ENCODE measurements around the gene XRCC4.

DNA sequence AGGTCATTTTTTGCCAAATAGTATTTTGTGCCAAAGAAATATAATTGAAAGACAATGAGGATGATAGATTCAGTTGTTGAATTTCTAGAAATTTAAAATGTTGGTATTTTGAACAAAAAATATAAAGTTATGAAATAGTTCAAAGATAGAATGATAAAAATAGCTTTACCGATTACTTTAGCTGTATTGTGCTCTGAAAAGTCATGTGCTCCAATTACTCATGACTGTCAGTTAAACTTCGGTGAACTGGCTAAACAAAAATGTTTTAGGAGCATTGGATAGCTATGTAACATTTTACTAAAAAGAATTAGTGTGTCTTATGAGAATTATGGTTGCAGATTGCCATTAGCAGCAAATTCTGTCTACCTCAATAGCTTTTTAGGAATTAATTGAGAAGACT is 216.9 kb downstream of the XRCC4 start:
- TF ChIP-seq TCF12 (IDR thresholded peaks at IDR 0.05) (no peak), FOSL2 (IDR thresholded peaks at IDR 0.05; ENCODE audit: borderline replicate concordance, low read depth) (no peak), SIN3A (IDR thresholded peaks at IDR 0.05; ENCODE audit: borderline replicate concordance, low read depth, low read length) (no peak), FOXJ3 (CRISPR knock-in tag; IDR thresholded peaks at IDR 0.05) (no peak), RAD21 (IDR thresholded peaks at IDR 0.05; ENCODE audit: low read length) (no peak), EZH2phosphoT487 (IDR thresholded peaks at IDR 0.05; ENCODE audit: borderline replicate concordance, low read depth) (no peak), EP300 (IDR thresholded peaks at IDR 0.05; ENCODE audit: borderline replicate concordance in 1 of 2, low read depth in 1 of 2, low read length in 1 of 2) (no peak), CHD2 (IDR thresholded peaks at IDR 0.05; ENCODE audit: low read length, partially characterized antibody) (no peak), RXRA (IDR thresholded peaks at IDR 0.05; ENCODE audit: borderline replicate concordance, low read depth) (no peak)
- TF ChIP-seq, protein P1, sequence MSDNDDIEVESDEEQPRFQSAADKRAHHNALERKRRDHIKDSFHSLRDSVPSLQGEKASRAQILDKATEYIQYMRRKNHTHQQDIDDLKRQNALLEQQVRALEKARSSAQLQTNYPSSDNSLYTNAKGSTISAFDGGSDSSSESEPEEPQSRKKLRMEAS (IDR thresholded peaks at IDR 0.05; ENCODE audit: low read depth) = no peak
- TF ChIP-seq, protein P2, sequence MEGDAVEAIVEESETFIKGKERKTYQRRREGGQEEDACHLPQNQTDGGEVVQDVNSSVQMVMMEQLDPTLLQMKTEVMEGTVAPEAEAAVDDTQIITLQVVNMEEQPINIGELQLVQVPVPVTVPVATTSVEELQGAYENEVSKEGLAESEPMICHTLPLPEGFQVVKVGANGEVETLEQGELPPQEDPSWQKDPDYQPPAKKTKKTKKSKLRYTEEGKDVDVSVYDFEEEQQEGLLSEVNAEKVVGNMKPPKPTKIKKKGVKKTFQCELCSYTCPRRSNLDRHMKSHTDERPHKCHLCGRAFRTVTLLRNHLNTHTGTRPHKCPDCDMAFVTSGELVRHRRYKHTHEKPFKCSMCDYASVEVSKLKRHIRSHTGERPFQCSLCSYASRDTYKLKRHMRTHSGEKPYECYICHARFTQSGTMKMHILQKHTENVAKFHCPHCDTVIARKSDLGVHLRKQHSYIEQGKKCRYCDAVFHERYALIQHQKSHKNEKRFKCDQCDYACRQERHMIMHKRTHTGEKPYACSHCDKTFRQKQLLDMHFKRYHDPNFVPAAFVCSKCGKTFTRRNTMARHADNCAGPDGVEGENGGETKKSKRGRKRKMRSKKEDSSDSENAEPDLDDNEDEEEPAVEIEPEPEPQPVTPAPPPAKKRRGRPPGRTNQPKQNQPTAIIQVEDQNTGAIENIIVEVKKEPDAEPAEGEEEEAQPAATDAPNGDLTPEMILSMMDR (IDR thresholded peaks at IDR 0.05) = no peak
- TF ChIP-seq, protein P3, sequence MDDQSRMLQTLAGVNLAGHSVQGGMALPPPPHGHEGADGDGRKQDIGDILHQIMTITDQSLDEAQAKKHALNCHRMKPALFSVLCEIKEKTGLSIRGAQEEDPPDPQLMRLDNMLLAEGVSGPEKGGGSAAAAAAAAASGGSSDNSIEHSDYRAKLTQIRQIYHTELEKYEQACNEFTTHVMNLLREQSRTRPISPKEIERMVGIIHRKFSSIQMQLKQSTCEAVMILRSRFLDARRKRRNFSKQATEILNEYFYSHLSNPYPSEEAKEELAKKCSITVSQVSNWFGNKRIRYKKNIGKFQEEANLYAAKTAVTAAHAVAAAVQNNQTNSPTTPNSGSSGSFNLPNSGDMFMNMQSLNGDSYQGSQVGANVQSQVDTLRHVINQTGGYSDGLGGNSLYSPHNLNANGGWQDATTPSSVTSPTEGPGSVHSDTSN (IDR thresholded peaks at IDR 0.05) = no peak
